ENCODE measurements around the gene PSMB5. TPM values are rescaled to one million over a fixed set of nuclear protein-coding genes. Genes with fewer than 3 reads are reported as not detected.
A peak's percentile ranks its signal among the peaks of the same experiment; 100 is the strongest.

PSMB5 gene
- total RNA-seq, 1 experiment from 2014 or later: 224 TPM

GRCh38 chr14:23071244-23071920 is 36.7 kb upstream of the PSMB5 start (continued):
- no peak for TF ChIP-seq PRDM15 (CRISPR knock-in tag; IDR thresholded peaks at IDR 0.05)
- no peak for TF ChIP-seq AFF4 (CRISPR knock-in tag; IDR thresholded peaks at IDR 0.05; ENCODE audit: borderline replicate concordance)
- TF ChIP-seq ZNF416 (CRISPR knock-in tag; IDR thresholded peaks at IDR 0.05): 0 out of 2 replicates have a peak, but pooled peaks have one; percentile 57
- peak; percentile 46; the same call in 1 of the 2 replicates for TF ChIP-seq ZBTB43 (CRISPR knock-in tag; IDR thresholded peaks at IDR 0.05)
- TF ChIP-seq E2F5 (CRISPR knock-in tag; IDR thresholded peaks at IDR 0.05): no peak
- peak; percentile 90 for TF ChIP-seq ZNF423 (CRISPR knock-in tag; IDR thresholded peaks at IDR 0.05)
- no peak for TF ChIP-seq E2F1 (CRISPR knock-in tag; IDR thresholded peaks at IDR 0.05)
- TF ChIP-seq GABPB1 (CRISPR knock-in tag; IDR thresholded peaks at IDR 0.05): peak; percentile 30; the same call in 1 of the 2 replicates
- no peak for TF ChIP-seq USF1 (CRISPR knock-in tag; IDR thresholded peaks at IDR 0.05)
- 0 out of 2 replicates have a peak, but pooled peaks have one; percentile 11 for TF ChIP-seq ZNF532 (CRISPR knock-in tag; IDR thresholded peaks at IDR 0.05; ENCODE audit: borderline replicate concordance)
- 0 out of 2 replicates have a peak, but pooled peaks have one; percentile 47 for TF ChIP-seq ZNF121 (CRISPR knock-in tag; IDR thresholded peaks at IDR 0.05)
- no peak for TF ChIP-seq ATF3 (CRISPR knock-in tag; conservative IDR thresholded peaks at IDR 0.05)
- TF ChIP-seq GRHL2 (CRISPR knock-in tag; IDR thresholded peaks at IDR 0.05; ENCODE audit: insufficient replicate concordance, severe bottlenecking): no peak
- no peak for TF ChIP-seq CDX4 (CRISPR knock-in tag; IDR thresholded peaks at IDR 0.05; ENCODE audit: borderline replicate concordance)
- no peak for TF ChIP-seq FOXP1 (CRISPR knock-in tag; IDR thresholded peaks at IDR 0.05; ENCODE audit: borderline replicate concordance)
- TF ChIP-seq NR1H2 (CRISPR knock-in tag; IDR thresholded peaks at IDR 0.05): no peak
- TF ChIP-seq ATF2 (CRISPR knock-in tag; IDR thresholded peaks at IDR 0.05; ENCODE audit: borderline replicate concordance, low read depth): no peak
- no peak for TF ChIP-seq MXD4 (CRISPR knock-in tag; IDR thresholded peaks at IDR 0.05; ENCODE audit: borderline replicate concordance)
